Neural cell (in vitro differentiated cells): ENCODE measurements around the gene CLIC6. TPM values are rescaled to one million over a fixed set of nuclear protein-coding genes. Genes with fewer than 3 reads are reported as not detected.

Source experiments
- H2AFZ ChIP-seq: fragments of 200-600, 300-800 bp; sonication (generic), shearing (Covaris generic); 2 replicates; pipeline ENCODE4 v1.6.0; 2014; ENCODE audit warnings: low read depth, mild to moderate bottlenecking, antibody characterized with exemption, low read length, moderate library complexity
- H3F3A ChIP-seq: fragments of 200-600 bp; shearing (Covaris generic); 2 replicates; pipeline ENCODE4 v1.6.1; 2016; ENCODE audit warnings: mild to moderate bottlenecking, moderate library complexity, mixed read lengths, antibody characterized with exemption, low read length; ENCODE audit not compliant: insufficient read depth, poor library complexity, severe bottlenecking
- H3K27ac ChIP-seq: fragments of 200-600, 300-800 bp; sonication (generic), shearing (Covaris generic); 2 replicates; pipeline ENCODE4 v1.5.1; 2014; ENCODE audit warnings: mild to moderate bottlenecking, low read length, moderate library complexity
- H3K27me3 ChIP-seq: fragments of 300-800, 200-600 bp; sonication (generic), shearing (Covaris generic); 2 replicates; pipeline ENCODE4 v1.6.0; 2014; ENCODE audit warnings: mild to moderate bottlenecking, low read depth, low read length, moderate library complexity; ENCODE audit not compliant: insufficient read depth
- H3K36me3 ChIP-seq: fragments of 300-800, 200-600 bp; sonication (generic), shearing (Covaris generic); 2 replicates; pipeline ENCODE4 v1.5.1; 2014; ENCODE audit warnings: mild to moderate bottlenecking, antibody characterized with exemption, low read length, moderate library complexity; ENCODE audit not compliant: insufficient read depth
- H3K4me2 ChIP-seq: fragments of 300-800, 200-600 bp; sonication (generic), shearing (Covaris generic); 2 replicates; pipeline ENCODE4 v1.6.0; 2014; ENCODE audit warnings: mild to moderate bottlenecking, low read length
- H3K4me3 ChIP-seq: fragments of 300-800, 200-600 bp; sonication (generic), shearing (Covaris generic); 2 replicates; pipeline ENCODE4 v1.5.1; 2014; ENCODE audit warnings: mild to moderate bottlenecking, low read length, moderate library complexity
- H3K79me2 ChIP-seq: fragments of 200-600 bp; shearing (Covaris generic); replicated peaks from 2 replicates; pipeline ENCODE4 v1.6.0; 2014; ENCODE audit warnings: mild to moderate bottlenecking, low read length, moderate library complexity; ENCODE audit not compliant: insufficient read depth
- H3K9ac ChIP-seq: fragments of 300-800, 200-600 bp; sonication (generic), shearing (Covaris generic); 2 replicates; pipeline ENCODE4 v1.6.1; 2016; ENCODE audit warnings: mild to moderate bottlenecking, low read length, mixed read lengths
- H3K9me2 ChIP-seq: fragments of 200-600 bp; shearing (Covaris generic); 2 replicates; pipeline ENCODE4 v1.6.1; 2016; ENCODE audit warnings: mild to moderate bottlenecking, low read length, mixed read lengths; ENCODE audit not compliant: insufficient read depth
- H3K9me3 ChIP-seq: fragments of 200-600, 300-800 bp; sonication (generic), shearing (Covaris generic); 2 replicates; pipeline ENCODE4 v1.6.1; 2016; ENCODE audit warnings: mild to moderate bottlenecking, mixed run types, low read length, moderate library complexity, mixed read lengths
- H4K20me1 ChIP-seq: fragments of 200-600 bp; shearing (Covaris generic); 2 replicates; pipeline ENCODE4 v1.6.1; 2016; ENCODE audit warnings: mild to moderate bottlenecking, mixed run types; ENCODE audit not compliant: insufficient read depth
- EP300 ChIP-seq: fragments of 450-650 bp; conservative IDR thresholded peaks from 2 replicates; pipeline ENCODE4 v1.6.1; 2014; ENCODE audit warnings: antibody characterized with exemption, mild to moderate bottlenecking, moderate library complexity; ENCODE audit not compliant: poor library complexity, severe bottlenecking
- EZH2 ChIP-seq: fragments of 200-600, 300-800 bp; shearing (Covaris generic), sonication (generic); IDR thresholded peaks from 2 replicates; pipeline ENCODE4 v1.6.1; 2014; ENCODE audit warnings: antibody characterized with exemption, low read length, borderline replicate concordance, mild to moderate bottlenecking; ENCODE audit not compliant: insufficient read depth, poor library complexity, severe bottlenecking
- MXI1 ChIP-seq: fragments of 450-650 bp; conservative IDR thresholded peaks from 2 replicates; pipeline ENCODE4 v1.6.1; 2014; ENCODE audit warnings: antibody characterized with exemption, mild to moderate bottlenecking; ENCODE audit not compliant: poor library complexity, severe bottlenecking
- POLR2AphosphoS5 ChIP-seq: IDR thresholded peaks from 2 replicates; pipeline ENCODE4 v1.6.1; 2012
- RAD21 ChIP-seq: fragments of 450-650 bp; conservative IDR thresholded peaks from 2 replicates; pipeline ENCODE4 v1.6.1; 2014; ENCODE audit warnings: antibody characterized with exemption, mild to moderate bottlenecking, moderate library complexity
- REST ChIP-seq: IDR thresholded peaks from 2 replicates; pipeline ENCODE4 v1.6.1; 2012; ENCODE audit warnings: borderline replicate concordance
- SMC3 ChIP-seq: fragments of 450-650 bp; conservative IDR thresholded peaks from 2 replicates; pipeline ENCODE4 v1.6.1; 2014; ENCODE audit warnings: antibody characterized with exemption, mild to moderate bottlenecking, moderate library complexity; ENCODE audit not compliant: poor library complexity
- TAF1 ChIP-seq: IDR thresholded peaks from 2 replicates; pipeline ENCODE4 v1.6.1; 2012; ENCODE audit warnings: low read depth
- polyA plus RNA-seq: library from polyadenylated mRNA; depleted of rRNA; stranded (reverse); fragments of >200 nt; gene quantifications from 2 replicates; pipeline ENCODE4 v1.2.3, GENCODE V29; 2014
- TF ChIP-seq, protein P1 (sequence below): fragments of 450-650 bp; IDR thresholded peaks from 2 replicates; pipeline ENCODE4 v1.5.1; 2014; ENCODE audit warnings: antibody characterized with exemption, mild to moderate bottlenecking, moderate library complexity; ENCODE audit not compliant: poor library complexity, severe bottlenecking

Gene CLIC6
- polyA plus RNA-seq, 1 donor from 2014 or later, result 0.32 TPM

GRCh38 chr21:34625030-34625593, 43.7 kb upstream of the CLIC6 start:
- no peak for TF ChIP-seq POLR2AphosphoS5
- no peak for TF ChIP-seq SMC3
- no peak for TF ChIP-seq EZH2
- TF ChIP-seq, protein P1, sequence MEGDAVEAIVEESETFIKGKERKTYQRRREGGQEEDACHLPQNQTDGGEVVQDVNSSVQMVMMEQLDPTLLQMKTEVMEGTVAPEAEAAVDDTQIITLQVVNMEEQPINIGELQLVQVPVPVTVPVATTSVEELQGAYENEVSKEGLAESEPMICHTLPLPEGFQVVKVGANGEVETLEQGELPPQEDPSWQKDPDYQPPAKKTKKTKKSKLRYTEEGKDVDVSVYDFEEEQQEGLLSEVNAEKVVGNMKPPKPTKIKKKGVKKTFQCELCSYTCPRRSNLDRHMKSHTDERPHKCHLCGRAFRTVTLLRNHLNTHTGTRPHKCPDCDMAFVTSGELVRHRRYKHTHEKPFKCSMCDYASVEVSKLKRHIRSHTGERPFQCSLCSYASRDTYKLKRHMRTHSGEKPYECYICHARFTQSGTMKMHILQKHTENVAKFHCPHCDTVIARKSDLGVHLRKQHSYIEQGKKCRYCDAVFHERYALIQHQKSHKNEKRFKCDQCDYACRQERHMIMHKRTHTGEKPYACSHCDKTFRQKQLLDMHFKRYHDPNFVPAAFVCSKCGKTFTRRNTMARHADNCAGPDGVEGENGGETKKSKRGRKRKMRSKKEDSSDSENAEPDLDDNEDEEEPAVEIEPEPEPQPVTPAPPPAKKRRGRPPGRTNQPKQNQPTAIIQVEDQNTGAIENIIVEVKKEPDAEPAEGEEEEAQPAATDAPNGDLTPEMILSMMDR, result no peak
- no peaks in the 10 kb centered on the region for H3F3A ChIP-seq
- no peaks in the 10 kb centered on the region for H3K9me3 ChIP-seq
- H4K20me1 ChIP-seq, result no peaks in the 10 kb centered on the region
- H3K79me2 ChIP-seq, result no peaks in the 10 kb centered on the region
- no peak overlapping the region for H3K4me3 ChIP-seq
- no peaks in the 10 kb centered on the region for H3K27me3 ChIP-seq
- H3K4me2 ChIP-seq, result no peak overlapping the region
- H3K9ac ChIP-seq, result no peak overlapping the region
- H3K36me3 ChIP-seq, result no peaks in the 10 kb centered on the region
- no peak overlapping the region for H3K27ac ChIP-seq
- no peaks in the 10 kb centered on the region for H3K9me2 ChIP-seq
- H2AFZ ChIP-seq, result no peak overlapping the region

GRCh38 chr21:34626131-34626530, 42.7 kb upstream of the CLIC6 start:
- TF ChIP-seq REST (no peak), SMC3 (no peak), MXI1 (no peak), TAF1 (no peak), EZH2 (no peak), POLR2AphosphoS5 (no peak), EP300 (no peak), RAD21 (no peak)
- TF ChIP-seq, protein P1, result no peak

More at GRCh38 chr21:34626131-34626530, 42.7 kb upstream of the CLIC6 start:
- H3K9me2 ChIP-seq, result no peaks in the 10 kb centered on the region
- H3K4me3 ChIP-seq, result no peak overlapping the region
- H3K4me2 ChIP-seq, result no peak overlapping the region
- H3K36me3 ChIP-seq, result no peaks in the 10 kb centered on the region
- H3K9me3 ChIP-seq, result no peaks in the 10 kb centered on the region
- H3K9ac ChIP-seq, result no peak overlapping the region
- no peak overlapping the region for H3K27ac ChIP-seq
- no peaks in the 10 kb centered on the region for H3K79me2 ChIP-seq
- H3F3A ChIP-seq, result no peaks in the 10 kb centered on the region
- H2AFZ ChIP-seq, result no peak overlapping the region
- H4K20me1 ChIP-seq, result no peaks in the 10 kb centered on the region
- H3K27me3 ChIP-seq, result no peaks in the 10 kb centered on the region
